ENCODE results near the gene FHL1.

DNA sequence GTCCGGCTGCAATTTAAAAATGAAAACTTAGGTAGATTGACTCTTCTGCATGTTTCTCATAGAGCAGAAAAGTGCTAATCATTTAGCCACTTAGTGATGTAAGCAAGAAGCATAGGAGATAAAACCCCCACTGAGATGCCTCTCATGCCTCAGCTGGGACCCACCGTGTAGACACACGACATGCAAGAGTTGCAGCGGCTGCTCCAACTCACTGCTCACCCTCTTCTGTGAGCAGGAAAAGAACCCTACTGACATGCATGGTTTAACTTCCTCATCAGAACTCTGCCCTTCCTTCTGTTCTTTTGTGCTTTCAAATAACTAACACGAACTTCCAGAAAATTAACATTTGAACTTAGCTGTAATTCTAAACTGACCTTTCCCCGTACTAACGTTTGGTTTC lies 62.9 kb downstream of the FHL1 start:
- TF ChIP-seq CTCF (IDR thresholded peaks at IDR 0.05) = no peak
- no peak for TF ChIP-seq POLR2A (IDR thresholded peaks at IDR 0.05)

All from transverse colon (tissue), 3 donors.